Measurements from ENCODE around the gene TOB1. TPM values are rescaled to one million over a fixed set of nuclear protein-coding genes. Genes with fewer than 3 reads are reported as not detected.

The TOB1 gene, protein sequence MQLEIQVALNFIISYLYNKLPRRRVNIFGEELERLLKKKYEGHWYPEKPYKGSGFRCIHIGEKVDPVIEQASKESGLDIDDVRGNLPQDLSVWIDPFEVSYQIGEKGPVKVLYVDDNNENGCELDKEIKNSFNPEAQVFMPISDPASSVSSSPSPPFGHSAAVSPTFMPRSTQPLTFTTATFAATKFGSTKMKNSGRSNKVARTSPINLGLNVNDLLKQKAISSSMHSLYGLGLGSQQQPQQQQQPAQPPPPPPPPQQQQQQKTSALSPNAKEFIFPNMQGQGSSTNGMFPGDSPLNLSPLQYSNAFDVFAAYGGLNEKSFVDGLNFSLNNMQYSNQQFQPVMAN
- total RNA-seq: 71.1 TPM
- long read RNA-seq, transcript TOB1-202 (2 exons, 2,229 nt): major isoform, 15 of 26 reads
- long read RNA-seq, partial matches to known transcripts: 1 of 26 reads
- long read RNA-seq, other reads (novel, unspliced or antisense): 7 of 26 reads

DNA sequence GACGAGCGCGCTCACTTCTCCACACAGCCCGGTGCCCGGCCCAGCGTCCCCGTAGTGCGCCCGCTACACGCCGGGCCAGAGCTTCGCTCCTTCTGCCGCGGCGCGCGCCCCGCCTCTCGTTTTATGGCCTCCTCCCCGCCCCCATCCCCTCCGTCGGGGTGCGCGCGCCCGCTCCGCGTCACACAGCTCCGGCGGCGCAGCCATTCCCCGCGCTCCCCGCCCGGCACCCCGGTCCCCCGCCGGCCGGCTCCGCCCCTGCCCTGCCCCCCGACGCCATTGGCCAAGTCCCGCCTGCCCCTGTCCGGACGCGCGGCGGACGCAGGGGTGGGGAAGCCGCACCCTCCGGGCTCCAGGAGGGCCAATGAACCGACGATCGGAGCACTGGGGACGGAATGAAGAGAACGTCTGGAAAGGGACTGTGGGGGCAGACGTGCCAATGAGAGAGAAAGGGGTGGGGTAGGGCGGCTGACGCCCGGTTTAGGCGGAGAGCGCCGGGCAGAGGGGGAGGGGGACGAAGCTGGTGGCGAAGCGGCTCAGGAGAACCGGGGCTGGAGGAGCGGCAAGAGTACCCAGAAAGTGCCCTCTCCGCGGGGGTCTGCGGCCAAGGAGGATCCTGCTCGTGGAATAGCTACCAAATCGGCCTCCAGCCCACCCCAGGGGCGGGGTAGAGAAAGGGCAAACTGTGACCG is at the start of gene TOB1:
TSS of gene TOB1 (minus strand) at position 94 of the 689 bp plus-strand sequence. CDS start 2,337 bp downstream, outside the sequence.
- intact Hi-C loops (cut with DNase I): loop anchor here (10.0 kb wide), 1 partner anchor 258 kb away; the partner anchor contains the start of gene SPAG9
- peak; percentile 99 for DNase-seq (ENCODE audit: low spot score)

DNA sequence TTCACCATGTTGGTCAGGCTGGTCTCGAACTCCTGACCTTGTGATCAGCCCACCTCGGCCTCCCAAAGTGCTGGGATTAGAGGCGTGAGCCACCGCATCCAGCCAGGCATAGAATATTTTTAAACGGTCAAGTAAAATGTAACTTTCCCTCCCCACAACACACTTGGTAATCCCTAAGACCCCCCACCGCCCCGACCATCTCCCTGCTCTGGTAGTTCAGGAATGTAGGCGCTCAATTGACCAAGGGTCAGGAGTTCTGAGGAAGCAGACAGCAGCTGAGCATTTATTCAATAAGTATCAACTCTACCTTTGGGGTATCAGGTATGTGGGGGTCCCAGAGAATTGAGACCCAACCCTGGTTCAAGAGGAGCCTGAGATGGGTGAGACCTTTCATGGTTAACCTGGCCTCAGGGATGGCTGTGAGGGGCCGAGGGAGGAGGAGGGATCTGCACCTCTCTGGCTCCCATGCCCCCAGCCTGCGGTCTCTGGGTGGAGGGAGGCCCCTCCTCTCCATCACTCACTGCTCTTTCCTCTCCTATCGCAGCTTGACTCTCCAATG is 48.4 kb upstream of the TOB1 start:
- intact Hi-C loops (cut with DNase I): no loop called here
- no peak for DNase-seq (ENCODE audit: low spot score)

DNA sequence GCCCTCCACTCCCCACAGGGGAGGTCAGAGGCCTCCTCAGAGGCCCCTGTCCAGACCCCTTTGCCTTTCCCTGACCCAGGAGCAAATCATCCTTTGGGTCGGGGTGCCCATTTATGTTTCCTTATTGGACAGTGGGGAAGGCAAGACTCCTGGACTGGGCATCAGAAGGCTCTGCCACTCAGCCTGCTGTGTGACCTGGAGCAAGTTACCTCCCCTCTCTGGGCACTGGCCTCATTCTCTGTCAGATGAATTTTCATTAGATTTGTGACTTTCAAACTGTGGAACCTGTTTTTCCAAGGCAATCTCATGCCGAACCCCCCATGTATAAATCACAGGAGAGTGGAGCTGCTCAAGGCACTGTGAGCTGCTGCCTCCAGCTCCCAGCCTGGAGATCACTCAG is 47.0 kb upstream of the TOB1 start:
- DNase-seq (ENCODE audit: low spot score): peak; percentile 38
- intact Hi-C loops (cut with DNase I): no loop called here

DNA sequence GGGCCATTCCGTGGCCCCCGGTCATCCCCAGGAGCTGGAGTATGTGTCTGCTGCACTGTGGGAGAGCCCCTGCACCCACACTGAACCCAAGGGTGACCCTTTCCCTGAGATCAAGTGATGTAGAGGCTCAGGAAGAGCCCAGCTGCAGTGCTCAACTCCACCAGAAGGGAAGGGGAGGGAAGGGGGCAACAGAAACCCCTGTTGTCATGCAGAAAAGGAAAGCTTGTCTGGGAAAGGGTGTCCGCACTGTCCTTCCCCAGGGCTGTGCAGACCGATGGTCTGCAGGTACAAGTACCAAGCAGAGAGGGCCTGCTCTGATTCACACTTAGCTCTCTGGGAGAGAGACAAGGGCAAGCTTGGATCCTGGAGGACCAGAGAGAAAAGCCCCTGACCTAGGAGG is 45.7 kb upstream of the TOB1 start:
- intact Hi-C loops (cut with DNase I): no loop called here
- DNase-seq (ENCODE audit: low spot score): no peak

DNA sequence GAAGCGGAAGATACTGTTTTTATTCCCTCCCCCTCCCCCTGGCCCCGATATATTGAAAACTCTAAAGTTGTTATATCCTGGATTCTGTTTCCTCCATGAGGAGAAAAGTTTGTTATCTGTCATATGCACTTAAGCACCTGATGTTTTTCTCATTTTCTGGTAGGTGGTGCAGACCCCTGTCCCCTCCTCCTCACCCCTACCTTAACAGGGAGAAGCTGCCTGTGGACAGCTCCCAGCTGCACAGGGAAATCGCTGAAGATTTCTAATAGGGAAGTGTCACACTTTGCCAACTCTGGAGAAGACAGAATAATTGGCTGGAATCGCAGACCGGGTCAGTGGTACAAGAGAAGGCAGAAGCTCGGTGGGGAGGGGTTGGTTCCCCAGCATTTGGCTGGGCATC is 45.3 kb upstream of the TOB1 start:
- intact Hi-C loops (cut with DNase I): no loop called here
- no peak for DNase-seq (ENCODE audit: low spot score)

DNA sequence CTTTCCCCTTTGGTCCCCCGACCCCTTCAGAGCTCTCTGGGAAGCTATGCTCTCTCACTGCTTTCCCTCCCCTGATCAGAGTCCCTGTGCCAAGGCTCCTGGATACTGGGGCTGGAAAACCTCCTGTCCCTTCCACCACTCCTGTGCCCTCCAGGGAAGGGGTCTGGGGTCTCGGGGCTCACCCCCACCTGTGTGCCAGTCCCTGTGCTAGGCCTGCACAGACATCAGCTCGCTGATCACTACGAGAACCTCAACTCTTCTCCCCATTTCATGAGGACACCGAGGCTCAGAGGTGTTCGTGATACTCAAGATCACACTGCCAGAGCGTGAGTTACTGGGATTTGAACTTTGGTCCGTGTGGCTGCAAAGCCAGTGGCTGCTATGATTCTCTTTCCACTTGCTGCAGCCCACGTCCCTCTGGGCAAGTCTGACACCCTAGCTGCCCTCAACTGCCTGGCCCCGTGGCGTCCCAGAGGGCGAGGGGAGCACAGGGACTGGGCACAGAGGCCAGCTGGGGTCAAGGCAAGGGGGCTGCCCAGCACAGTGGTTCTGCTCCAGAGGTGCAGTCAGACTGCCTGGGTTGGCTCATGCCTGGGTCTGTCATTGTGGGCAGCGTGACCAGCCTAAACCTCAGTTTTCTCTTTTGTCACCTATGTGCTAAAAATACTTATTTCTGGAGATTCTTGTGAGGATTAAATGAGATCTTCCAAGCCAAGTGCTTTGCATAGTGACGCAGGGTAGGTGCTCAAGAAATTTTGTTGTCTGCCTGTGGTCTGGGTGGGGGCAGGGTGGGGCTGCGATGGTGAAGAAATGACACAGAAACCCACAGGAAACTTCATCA is 43.8 kb upstream of the TOB1 start:
- intact Hi-C loops (cut with DNase I): no loop called here
- no peak for DNase-seq (ENCODE audit: low spot score)

DNA sequence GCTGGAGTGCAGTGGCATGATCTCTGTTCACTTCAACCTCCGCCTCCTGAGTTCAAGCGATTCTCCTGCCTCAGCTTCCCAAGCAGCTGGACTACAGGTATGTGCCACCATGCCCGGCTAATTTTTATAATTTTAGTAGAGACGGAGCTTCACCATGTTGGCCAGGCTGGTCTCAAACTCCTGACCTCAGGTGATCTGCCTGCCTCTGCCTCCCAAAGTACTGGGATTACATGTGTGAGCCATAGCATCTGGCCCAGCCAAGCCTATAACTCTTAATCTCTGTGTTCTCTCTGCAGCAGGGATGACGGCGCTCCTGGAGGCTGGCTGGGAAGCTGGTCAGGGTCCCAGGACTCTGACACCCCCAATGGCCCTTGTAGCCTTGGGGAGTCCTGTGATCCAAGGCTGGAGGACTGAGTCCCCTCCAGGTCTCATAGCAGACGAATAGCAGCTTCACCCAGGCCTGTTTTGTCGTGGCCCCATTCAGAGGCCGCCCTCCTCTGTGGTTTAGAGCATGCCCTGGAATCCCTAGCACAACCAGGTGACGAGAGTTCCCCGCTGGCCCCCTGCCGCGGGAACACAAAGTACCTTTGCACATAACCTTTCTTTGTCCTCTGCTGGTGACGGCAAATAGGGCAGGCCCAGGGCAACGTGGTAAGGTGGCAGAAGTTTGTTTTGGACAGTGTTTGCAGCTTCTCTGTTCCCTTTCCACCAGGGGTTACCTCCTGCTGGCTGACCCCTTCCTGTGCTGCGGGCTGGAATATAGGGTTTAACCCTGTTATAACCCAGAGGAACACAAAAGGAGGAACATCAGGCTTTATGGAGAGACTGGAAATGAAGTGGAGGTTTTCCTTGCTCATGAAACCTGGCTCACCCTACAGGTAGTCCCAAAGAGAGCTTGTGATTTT is 43.0 kb upstream of the TOB1 start:
- DNase-seq (ENCODE audit: low spot score): no peak
- intact Hi-C loops (cut with DNase I): no loop called here

DNA sequence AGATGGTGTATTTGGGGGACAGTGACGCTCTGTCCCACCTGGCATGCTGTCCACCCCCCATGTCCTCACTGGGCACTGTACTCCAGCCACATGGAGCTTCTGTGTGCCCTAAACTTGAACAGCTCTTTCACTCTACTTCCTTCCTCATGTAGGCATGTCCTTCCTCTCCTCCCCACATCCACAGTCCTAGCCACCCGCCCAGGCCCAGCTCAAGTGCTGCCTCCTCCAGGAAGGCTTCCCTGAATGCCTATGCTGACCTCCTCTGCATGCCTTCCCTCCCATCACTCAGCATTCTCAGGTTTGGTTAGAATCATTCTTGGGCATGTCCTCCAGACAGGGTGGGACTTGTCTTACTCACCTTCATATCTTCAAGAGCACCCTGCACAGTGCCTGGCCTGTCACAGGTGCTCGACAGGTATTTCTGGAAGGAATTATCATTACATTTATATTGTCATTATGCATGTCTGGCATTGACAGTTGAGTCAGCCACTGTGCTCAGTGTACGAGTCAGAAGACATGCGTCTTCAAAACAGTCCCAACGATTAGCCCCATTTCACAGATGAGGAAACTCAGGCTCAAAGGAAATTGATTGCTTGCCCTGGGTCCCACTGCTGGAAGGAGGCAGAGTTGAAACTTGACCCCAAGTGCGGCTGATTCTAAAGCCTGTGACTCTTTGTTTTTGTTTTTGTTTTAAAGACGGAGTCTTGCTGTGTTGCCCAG is 42.1 kb upstream of the TOB1 start:
- no peak for DNase-seq (ENCODE audit: low spot score)
- intact Hi-C loops (cut with DNase I): no loop called here

DNA sequence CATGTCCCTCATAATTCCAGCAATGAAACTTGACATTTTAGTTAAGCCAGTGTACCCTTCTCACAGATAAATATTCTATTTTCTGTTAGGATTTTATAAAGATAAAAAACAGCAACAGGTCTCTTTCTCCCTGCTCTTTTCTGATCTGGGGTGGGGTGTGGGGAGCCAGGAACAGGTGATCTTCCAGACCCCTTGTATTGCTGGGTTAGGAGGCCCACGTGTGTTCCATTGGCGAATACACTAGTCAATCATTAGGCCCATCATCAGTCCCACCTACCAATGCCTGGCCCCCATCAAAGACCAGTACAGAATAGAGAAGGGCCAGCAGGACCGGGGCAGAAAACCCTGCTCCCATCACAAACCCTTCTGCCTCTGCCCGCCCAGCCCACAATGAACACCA is 40.3 kb upstream of the TOB1 start:
- DNase-seq (ENCODE audit: low spot score): peak; percentile 31
- intact Hi-C loops (cut with DNase I): no loop called here

DNA sequence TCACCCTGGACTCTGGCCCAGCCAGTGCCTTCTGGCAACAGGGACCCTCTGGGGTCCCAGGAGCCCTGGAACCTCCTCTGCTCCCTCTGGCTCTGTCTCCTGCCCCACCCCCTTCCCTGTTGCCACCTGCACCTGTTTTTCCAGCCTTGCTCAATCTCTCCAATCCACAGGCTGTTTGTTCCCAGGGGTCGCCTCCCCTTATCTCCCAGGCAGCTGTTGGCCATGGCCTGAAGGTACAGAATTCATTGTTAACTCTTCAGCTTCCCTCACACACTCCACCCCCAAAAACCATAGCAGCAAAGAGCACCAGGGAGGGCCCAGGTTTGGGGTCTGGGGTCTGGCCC is 39.3 kb upstream of the TOB1 start:
- DNase-seq (ENCODE audit: low spot score): no peak
- intact Hi-C loops (cut with DNase I): no loop called here

DNA sequence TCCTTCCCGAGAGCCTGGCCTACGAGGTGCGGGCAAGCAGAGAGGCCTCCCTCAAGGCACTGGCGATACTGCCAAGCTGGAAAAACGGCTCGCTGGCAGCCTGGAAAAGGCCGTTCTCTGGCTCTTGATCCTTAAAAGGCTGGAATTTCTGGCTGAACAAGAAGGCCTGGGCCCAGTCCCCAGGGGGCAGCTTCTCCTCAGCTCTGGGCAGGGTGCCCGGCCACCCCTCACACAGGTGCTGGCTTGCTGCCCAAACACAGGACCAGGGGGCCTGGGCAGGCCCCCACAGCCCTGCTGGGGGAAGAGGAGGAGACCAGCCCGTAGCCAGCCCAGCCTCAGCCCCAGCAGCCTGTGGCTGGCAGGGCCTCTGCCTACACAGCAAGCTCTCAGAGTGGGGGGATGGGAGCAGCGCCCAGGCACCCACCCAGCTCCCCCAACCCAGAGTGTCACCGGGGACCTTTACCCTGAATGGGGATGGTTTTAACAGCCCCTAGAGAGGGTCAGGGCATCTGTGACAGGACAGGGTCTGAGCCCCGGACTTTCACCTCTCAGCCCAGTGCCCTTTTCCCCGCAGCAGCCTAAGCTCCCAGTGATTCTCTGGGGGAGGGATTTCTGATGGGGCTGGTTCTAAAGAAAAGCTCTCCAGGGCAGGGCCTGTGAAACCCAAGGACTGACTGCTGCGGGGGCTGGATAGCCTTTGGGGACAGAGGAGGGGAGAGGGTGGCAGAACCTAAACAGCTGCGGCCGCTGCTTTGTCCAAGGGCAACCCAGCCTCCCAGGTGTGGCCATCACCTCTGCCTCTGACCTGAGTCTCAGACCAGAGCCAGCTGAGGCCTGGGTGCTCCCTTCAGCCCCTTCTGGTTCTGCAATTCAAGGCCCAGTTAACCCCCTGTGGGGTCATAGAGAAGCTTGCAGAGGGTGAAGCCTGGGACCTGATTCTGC is 38.6 kb upstream of the TOB1 start:
- DNase-seq (ENCODE audit: low spot score): no peak
- intact Hi-C loops (cut with DNase I): no loop called here

DNA sequence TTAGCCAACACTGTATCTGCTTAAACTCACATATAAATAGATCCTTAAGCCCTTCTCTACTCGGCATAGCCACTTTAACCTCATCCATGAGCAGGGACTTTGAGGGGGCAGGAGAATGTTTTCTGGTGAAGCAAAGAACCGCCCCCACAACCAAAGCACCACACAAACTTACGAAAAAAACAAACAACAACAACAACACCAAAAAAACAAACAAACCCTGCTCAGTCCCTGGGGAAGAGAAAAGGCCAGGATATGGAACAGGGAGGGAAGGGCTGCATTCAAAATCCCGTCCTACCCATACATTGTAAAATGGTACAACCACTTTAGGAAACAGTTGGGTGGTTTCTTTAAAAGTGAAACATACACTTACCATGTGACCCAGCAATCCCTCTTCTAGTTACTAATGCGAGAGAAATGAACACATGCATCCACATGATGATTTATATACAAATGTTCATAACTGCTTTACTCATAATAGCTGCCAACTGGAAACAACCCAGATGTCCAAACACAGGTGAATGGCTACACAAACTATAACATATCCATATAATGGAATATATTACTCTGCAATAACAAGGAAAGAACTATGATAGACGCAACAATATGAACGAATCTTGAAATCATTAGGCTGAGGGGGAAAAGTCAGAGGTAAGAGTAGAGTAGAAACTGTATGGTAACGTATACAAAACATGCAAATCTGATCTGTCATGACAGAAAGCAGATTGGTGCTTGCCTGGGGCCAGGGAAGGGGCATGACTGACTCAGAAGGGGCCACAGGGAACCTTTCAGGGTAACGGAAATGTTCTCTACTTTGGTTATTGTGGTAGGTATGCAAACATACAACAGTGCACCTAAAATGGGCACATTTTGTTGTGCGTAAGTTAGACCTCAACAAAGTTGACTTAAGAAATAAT is 37.7 kb upstream of the TOB1 start:
- intact Hi-C loops (cut with DNase I): no loop called here
- DNase-seq (ENCODE audit: low spot score): no peak

DNA sequence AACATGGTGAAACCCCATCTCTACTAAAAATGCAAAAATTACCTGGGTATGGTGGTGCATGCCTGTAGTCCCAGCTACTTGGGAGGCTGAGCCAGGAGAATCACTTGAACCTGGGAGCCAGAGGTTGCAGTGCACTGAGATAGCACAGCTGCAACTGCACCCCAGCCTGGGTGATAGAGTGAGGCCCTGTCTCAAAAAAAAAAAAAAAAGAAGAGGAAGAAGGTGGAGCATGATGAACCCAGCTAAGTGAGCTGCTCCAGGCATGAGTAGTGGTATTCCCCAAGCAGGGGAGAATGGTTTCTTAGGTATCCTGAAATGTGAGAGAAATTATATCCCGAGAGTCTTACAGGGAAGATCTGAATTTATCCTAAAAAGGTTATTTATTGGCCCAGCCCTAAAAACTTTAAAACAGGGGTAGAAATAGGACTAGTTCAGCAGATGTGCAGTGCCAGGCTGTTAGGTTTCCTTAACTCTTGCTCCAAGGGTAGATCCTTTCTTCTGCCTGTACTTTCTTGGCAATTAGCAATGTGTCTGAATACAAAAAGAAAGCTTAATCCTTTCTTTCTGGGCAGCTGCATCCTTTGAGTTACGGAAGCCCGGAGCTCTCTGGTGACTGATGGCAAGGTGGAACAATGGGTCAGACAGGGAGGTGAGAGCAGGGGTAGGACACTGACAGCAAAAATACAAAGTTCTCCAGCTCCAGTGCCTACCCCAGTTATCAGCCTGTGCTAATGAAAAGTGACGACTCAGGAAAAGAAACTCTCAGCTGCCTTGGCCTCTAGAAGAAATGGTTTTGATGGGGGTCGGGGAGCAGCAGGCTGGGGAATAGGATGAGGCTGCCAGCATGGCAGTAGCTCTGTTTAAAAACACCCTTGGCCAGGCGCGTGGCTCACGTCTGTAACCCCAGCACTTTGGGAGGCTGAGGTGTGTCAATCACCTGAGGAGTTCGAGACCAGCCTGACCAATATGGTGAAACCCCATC is 36.5 kb upstream of the TOB1 start:
- no peak for DNase-seq (ENCODE audit: low spot score)
- intact Hi-C loops (cut with DNase I): no loop called here

DNA sequence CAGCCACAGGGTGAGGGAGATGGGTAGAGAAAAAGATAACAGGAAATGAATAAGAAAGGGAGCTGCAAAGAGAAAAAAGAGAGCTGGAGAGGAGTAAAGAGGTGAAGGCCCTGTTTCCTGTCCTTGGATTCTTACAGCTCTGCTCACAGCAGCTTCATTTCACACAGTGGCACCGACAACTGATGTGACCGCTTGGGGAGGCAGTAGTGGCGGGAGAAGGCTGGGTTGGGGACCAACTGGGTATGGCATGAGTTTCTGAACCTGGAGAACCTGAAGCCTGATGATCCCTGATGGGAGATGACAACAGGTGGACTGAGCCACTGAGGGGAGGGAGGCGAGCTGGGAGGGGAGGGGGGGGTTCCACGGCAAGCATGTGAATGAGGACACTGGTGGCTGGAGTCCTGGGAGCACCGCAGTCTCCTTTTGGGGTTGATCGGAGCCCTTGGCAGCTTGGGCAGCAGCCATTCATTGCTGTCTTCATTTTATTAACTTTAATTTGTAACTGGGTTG is 34.3 kb upstream of the TOB1 start:
- no peak for DNase-seq (ENCODE audit: low spot score)
- intact Hi-C loops (cut with DNase I): no loop called here
